Mesenchymal stem cell (in vitro differentiated cells and primary cell): ENCODE data around the gene ANKRD36B.
"Not testable (repeated sequence)": the region's sequence is repeated elsewhere in the genome, so short reads cannot be mapped to it uniquely, and the experiment has no call there.

Experiments
- DNase-seq: peaks from one replicate; pipeline ENCODE4 v3.0.0-alpha.2; 2013
- H2AFZ ChIP-seq: one replicate; pipeline ENCODE4 v1.6.1; 2013; ENCODE audit warnings: low read depth, mild to moderate bottlenecking, control low read depth, inconsistent platforms, low read length, moderate library complexity
- H2AK5ac ChIP-seq: 2 replicates; pipeline ENCODE4 v1.6.1; 2013; ENCODE audit warnings: low read length, moderate library complexity, mild to moderate bottlenecking, inconsistent platforms; ENCODE audit not compliant: severe bottlenecking
- H2BK120ac ChIP-seq: one replicate; pipeline ENCODE4 v1.6.1; 2013; ENCODE audit warnings: low read depth, mild to moderate bottlenecking, inconsistent platforms, low read length, moderate library complexity
- H2BK12ac ChIP-seq, 2 experiments: one replicate each; pipeline ENCODE4 v1.6.1; 2013; ENCODE audit warnings: inconsistent platforms in 2 of 2, low read length in 2 of 2, mild to moderate bottlenecking in 2 of 2, moderate library complexity in 2 of 2, control low read depth in 1 of 2
- H2BK15ac ChIP-seq: one replicate; pipeline ENCODE4 v1.6.1; 2013; ENCODE audit warnings: mild to moderate bottlenecking, low read depth, inconsistent platforms; ENCODE audit not compliant: poor library complexity, severe bottlenecking
- H2BK5ac ChIP-seq: 2 replicates; pipeline ENCODE4 v1.6.1; 2013; ENCODE audit warnings: low read depth, mild to moderate bottlenecking, low read length, control low read depth, inconsistent platforms; ENCODE audit not compliant: poor library complexity, severe bottlenecking
- H3K14ac ChIP-seq, 2 experiments: one replicate each; pipeline ENCODE4 v1.6.1; 2013; ENCODE audit warnings: inconsistent platforms in 2 of 2, low read length in 2 of 2, control low read depth in 1 of 2, mild to moderate bottlenecking in 1 of 2, moderate library complexity in 1 of 2
- H3K18ac ChIP-seq, 2 experiments: one replicate each; pipeline ENCODE4 v1.6.1; 2013; ENCODE audit warnings: inconsistent platforms in 2 of 2, low read length in 2 of 2, control low read depth in 1 of 2, low read depth in 1 of 2, mild to moderate bottlenecking in 1 of 2
- H3K23ac ChIP-seq, 2 experiments: one replicate each; pipeline ENCODE4 v1.6.1; 2013; ENCODE audit warnings: inconsistent platforms in 2 of 2, low read length in 2 of 2, mild to moderate bottlenecking in 2 of 2, moderate library complexity in 2 of 2, control low read depth in 1 of 2
- H3K27ac ChIP-seq: 2 replicates; pipeline ENCODE4 v1.5.1; 2013; ENCODE audit warnings: mild to moderate bottlenecking, moderate library complexity, low read length, control low read depth, inconsistent platforms; ENCODE audit not compliant: poor library complexity, severe bottlenecking
- H3K27me3 ChIP-seq, 2 experiments: 2 replicates each; pipeline versions ENCODE4 v1.6.1 to v1.7.0; 2013; ENCODE audit warnings: low read length in 2 of 2, mild to moderate bottlenecking in 2 of 2, moderate library complexity in 2 of 2, control low read depth in 1 of 2, inconsistent platforms in 1 of 2; ENCODE audit not compliant: control insufficient read depth in 1 of 2, insufficient read depth in 1 of 2
- H3K36me3 ChIP-seq, 2 experiments: 2 replicates each; pipeline versions ENCODE4 v1.6.1 to v1.7.0; 2013; ENCODE audit warnings: low read length in 2 of 2, control low read depth in 1 of 2, inconsistent platforms in 1 of 2, low read depth in 1 of 2, mild to moderate bottlenecking in 1 of 2; ENCODE audit not compliant: insufficient read depth in 2 of 2, control insufficient read depth in 1 of 2
- H3K4ac ChIP-seq, 2 experiments: one replicate each; pipeline ENCODE4 v1.6.1; 2013; ENCODE audit warnings: inconsistent platforms in 2 of 2, low read length in 2 of 2, mild to moderate bottlenecking in 2 of 2, moderate library complexity in 2 of 2, control low read depth in 1 of 2, low read depth in 1 of 2
- H3K4me1 ChIP-seq: 2 replicates; pipeline ENCODE4 v1.6.1; 2013; ENCODE audit warnings: low read depth, low read length, control low read depth; ENCODE audit not compliant: control insufficient read depth, insufficient read depth
- H3K4me2 ChIP-seq: 2 replicates; pipeline ENCODE4 v1.6.1; 2013; ENCODE audit warnings: low read length, mild to moderate bottlenecking, inconsistent platforms; ENCODE audit not compliant: poor library complexity, severe bottlenecking
- H3K4me3 ChIP-seq, 2 experiments: 2 replicates each; pipeline versions ENCODE4 v1.5.1 to v1.7.0; 2013; ENCODE audit warnings: low read length in 2 of 2, mild to moderate bottlenecking in 2 of 2, control low read depth in 1 of 2, low read depth in 1 of 2; ENCODE audit not compliant: insufficient read depth in 1 of 2
- H3K79me1 ChIP-seq: replicated peaks from 2 replicates; pipeline ENCODE4 v1.6.1; 2013; ENCODE audit warnings: mild to moderate bottlenecking, control low read depth, low read length, inconsistent platforms; ENCODE audit not compliant: poor library complexity, severe bottlenecking
- H3K9ac ChIP-seq: 2 replicates; pipeline ENCODE4 v1.7.0; 2013; ENCODE audit warnings: mild to moderate bottlenecking, low read length, moderate library complexity
- H3K9me3 ChIP-seq: 2 replicates; pipeline ENCODE4 v1.7.0; 2013; ENCODE audit warnings: mild to moderate bottlenecking, low read length; ENCODE audit not compliant: control insufficient read depth
- H4K8ac ChIP-seq: one replicate; pipeline ENCODE4 v1.6.1; 2013; ENCODE audit warnings: inconsistent platforms, mild to moderate bottlenecking, low read length, moderate library complexity
- H4K91ac ChIP-seq: one replicate; pipeline ENCODE4 v1.6.1; 2013; ENCODE audit warnings: mild to moderate bottlenecking, low read length, inconsistent platforms
- WGBS: methylation state at CpG from one replicate; pipeline ENCODE4 v1.1.7; 2013; ENCODE audit warnings: mixed read lengths; 5-methylcytosine and 5-hydroxymethylcytosine counted together

The ANKRD36B gene

GRCh38 chr2:97611895-97612294 is 22.2 kb upstream of the ANKRD36B start:
- H3K9me3 ChIP-seq, H2BK5ac ChIP-seq, H2BK12ac ChIP-seq, H3K36me3 ChIP-seq, H2BK15ac ChIP-seq, H3K18ac ChIP-seq, H3K27me3 ChIP-seq, H3K4me2 ChIP-seq, H3K14ac ChIP-seq, H3K4ac ChIP-seq, H3K9ac ChIP-seq, H4K91ac ChIP-seq, H3K79me1 ChIP-seq, H3K4me1 ChIP-seq, H2BK120ac ChIP-seq, DNase-seq, H4K8ac ChIP-seq, H3K4me3 ChIP-seq, H3K23ac ChIP-seq, H2AFZ ChIP-seq, H2AK5ac ChIP-seq, H3K27ac ChIP-seq: not testable (repeated sequence)
- WGBS = no CpG with 5 or more reads among the region's 7 CpGs

- H4K91ac ChIP-seq, H2BK12ac ChIP-seq, H2AK5ac ChIP-seq, H3K14ac ChIP-seq, H3K36me3 ChIP-seq, H3K79me1 ChIP-seq, H3K4me3 ChIP-seq, H2AFZ ChIP-seq, H3K9ac ChIP-seq, H2BK120ac ChIP-seq, H3K18ac ChIP-seq, H3K4me1 ChIP-seq, DNase-seq, H3K4ac ChIP-seq, H3K27me3 ChIP-seq, H3K4me2 ChIP-seq, H2BK5ac ChIP-seq, H3K27ac ChIP-seq, H3K9me3 ChIP-seq, H3K23ac ChIP-seq, H4K8ac ChIP-seq, H2BK15ac ChIP-seq: not testable (repeated sequence)
- WGBS = 88% methylated on average over 2 of the region's 4 CpGs
Observed at GRCh38 chr2:97608745-97609144, 19.1 kb upstream of the ANKRD36B start.

GRCh38 chr2:97605524-97606339 is 16.1 kb upstream of the ANKRD36B start:
- H3K4me3 ChIP-seq, H2BK120ac ChIP-seq, H3K36me3 ChIP-seq, H3K79me1 ChIP-seq, DNase-seq, H2BK5ac ChIP-seq, H3K18ac ChIP-seq, H2AK5ac ChIP-seq, H3K14ac ChIP-seq, H4K91ac ChIP-seq, H3K9ac ChIP-seq, H3K4me1 ChIP-seq, H2BK12ac ChIP-seq, H2AFZ ChIP-seq, H3K23ac ChIP-seq, H3K27me3 ChIP-seq, H3K4me2 ChIP-seq, H4K8ac ChIP-seq, H3K4ac ChIP-seq, H2BK15ac ChIP-seq, H3K9me3 ChIP-seq, H3K27ac ChIP-seq: not testable (repeated sequence)
- WGBS = no CpG with 5 or more reads among the region's 12 CpGs

- not testable (repeated sequence) for H3K4me1 ChIP-seq, H3K4me3 ChIP-seq, H3K14ac ChIP-seq, H3K27ac ChIP-seq, DNase-seq, H2AFZ ChIP-seq, H2BK120ac ChIP-seq, H3K18ac ChIP-seq, H2BK5ac ChIP-seq, H3K23ac ChIP-seq, H3K9ac ChIP-seq, H3K27me3 ChIP-seq, H2BK12ac ChIP-seq, H4K8ac ChIP-seq, H3K4ac ChIP-seq, H3K9me3 ChIP-seq, H3K4me2 ChIP-seq, H4K91ac ChIP-seq, H2AK5ac ChIP-seq, H2BK15ac ChIP-seq, H3K79me1 ChIP-seq, H3K36me3 ChIP-seq
- no CpG with 5 or more reads among the region's 8 CpGs for WGBS
Observed at GRCh38 chr2:97605109-97605508, 15.4 kb upstream of the ANKRD36B start.
